ENCODE data around the gene INTS13. TPM values are rescaled to one million over a fixed set of nuclear protein-coding genes. Genes with fewer than 3 reads are reported as not detected.
"Not testable (repeated sequence)": the region's sequence is repeated elsewhere in the genome, so short reads cannot be mapped to it uniquely, and the experiment has no call there.

INTS13 gene
- total RNA-seq, 1 donor from 2014 or later, result 23.7 TPM

- intact Hi-C loops (cut with DNase I), result no loop called here
- ATAC-seq (peak; percentile 27), DNase-seq (ENCODE audit: missing footprints) (no peak)
Measured at GRCh38 chr12:26874501-26875296, 63.1 kb downstream of the INTS13 start.

GRCh38 chr12:26872625-26873024, 65.2 kb downstream of the INTS13 start:
- intact Hi-C loops (cut with DNase I), result no loop called here
- DNase-seq (ENCODE audit: missing footprints) (no peak), ATAC-seq (no peak)

GRCh38 chr12:26871985-26872384, 65.8 kb downstream of the INTS13 start:
- no peak for DNase-seq (ENCODE audit: missing footprints)
- intact Hi-C loops (cut with DNase I), result no loop called here
- ATAC-seq, result no peak

GRCh38 chr12:26870491-26871419, 67.0 kb downstream of the INTS13 start:
- DNase-seq (ENCODE audit: missing footprints) (no peak), ATAC-seq (peak; percentile 66)
- intact Hi-C loops (cut with DNase I), result no loop called here

- DNase-seq (ENCODE audit: missing footprints) (no peak), ATAC-seq (no peak)
- intact Hi-C loops (cut with DNase I), result no loop called here
Measured at GRCh38 chr12:26869908-26870459, 67.8 kb downstream of the INTS13 start.

GRCh38 chr12:26869104-26869494, 68.7 kb downstream of the INTS13 start:
- intact Hi-C loops (cut with DNase I), result no loop called here
- DNase-seq (ENCODE audit: missing footprints) (no peak), ATAC-seq (no peak)

- intact Hi-C loops (cut with DNase I), result no loop called here
- DNase-seq (ENCODE audit: missing footprints), result no peak
- ATAC-seq, result no peak
Measured at GRCh38 chr12:26868447-26869103, 69.2 kb downstream of the INTS13 start.

- intact Hi-C loops (cut with DNase I), result no loop called here
- no peak for ATAC-seq
- no peak for DNase-seq (ENCODE audit: missing footprints)
Measured at GRCh38 chr12:26867080-26867479, 70.7 kb downstream of the INTS13 start.

- intact Hi-C loops (cut with DNase I), result no loop called here
- ATAC-seq (no peak), DNase-seq (ENCODE audit: missing footprints) (no peak)
Measured at GRCh38 chr12:26863515-26863914, 74.3 kb downstream of the INTS13 start.

- intact Hi-C loops (cut with DNase I); ATAC-seq; DNase-seq (ENCODE audit: missing footprints): not testable (repeated sequence)
Measured at GRCh38 chr12:26862787-26863186, 75.0 kb downstream of the INTS13 start.

GRCh38 chr12:26861690-26862089, 76.1 kb downstream of the INTS13 start:
- DNase-seq (ENCODE audit: missing footprints) (no peak), ATAC-seq (no peak)
- intact Hi-C loops (cut with DNase I), result no loop called here

- intact Hi-C loops (cut with DNase I), result no loop called here
- DNase-seq (ENCODE audit: missing footprints) (no peak), ATAC-seq (no peak)
Measured at GRCh38 chr12:26857465-26858176, 80.2 kb downstream of the INTS13 start.

GRCh38 chr12:26855337-26855736, 82.4 kb downstream of the INTS13 start:
- DNase-seq (ENCODE audit: missing footprints), result no peak
- intact Hi-C loops (cut with DNase I), result no loop called here
- no peak for ATAC-seq

Other genes starting within 250 kb of the INTS13 start
- 14.3 TPM for gene ITPR2, start 104.8 kb downstream of the INTS13 start, total RNA-seq
- 30.6 TPM for gene FGFR1OP2, start 489 bp upstream of the INTS13 start, total RNA-seq
- 22.3 TPM for gene TM7SF3, start 76.4 kb upstream of the INTS13 start, total RNA-seq
- 44.5 TPM for gene MED21, start 84.6 kb upstream of the INTS13 start, total RNA-seq
- gene C12orf71, start 144.6 kb upstream of the INTS13 start, total RNA-seq, result not detected